ENCODE measurements around the gene PHKB. TPM values are rescaled to one million over a fixed set of nuclear protein-coding genes. Genes with fewer than 3 reads are reported as not detected.

Gene PHKB
- polyA plus RNA-seq, 6 donors from 2014 or later, result 47.0 to 67.9 (median 56.1) TPM

- ATAC-seq (ENCODE audit: low read depth in 2 of 2), result no peak
- peaks cover 0 to 6% (median 5%) of the 10 kb centered on the region in 7 donors for H3K9me3 Mint-ChIP-seq
- DNase-seq, result no peak
- no peak overlapping the region for H3K27ac Mint-ChIP-seq
- peaks cover 2 to 16% (median 9%) of the 10 kb centered on the region in 3 donors for H3K4me1 Mint-ChIP-seq
- no peaks in the 10 kb centered on the region for H3K27me3 Mint-ChIP-seq
- H3K36me3 Mint-ChIP-seq, result peaks cover 36 to 38% of the 10 kb centered on the region in 2 donors
- H3K4me3 Mint-ChIP-seq, result no peak overlapping the region
These were observed 166.6 kb downstream of the PHKB start for GRCh38 chr16:47627721-47628120.

- DNase-seq, result no peak
- no peak overlapping the region for H3K4me3 Mint-ChIP-seq
- peaks cover 0 to 6% (median 5%) of the 10 kb centered on the region in 7 donors for H3K9me3 Mint-ChIP-seq
These were observed 170.0 kb downstream of the PHKB start for GRCh38 chr16:47631131-47631530.

GRCh38 chr16:47634126-47634525 is 173.0 kb downstream of the PHKB start:
- Mint-ChIP-seq H3K4me3 (no peak overlapping the region), H3K27ac (no peak overlapping the region), H3K4me1 (peaks cover 0 to 8% (median 4%) of the 10 kb centered on the region in 3 donors), H3K9me3 (peaks cover 0 to 6% (median 4%) of the 10 kb centered on the region in 7 donors), H3K27me3 (no peaks in the 10 kb centered on the region), H3K36me3 (peaks cover 42 to 45% of the 10 kb centered on the region in 2 donors)
- ATAC-seq (ENCODE audit: low read depth in 2 of 2), result no peak
- no peak for DNase-seq

More at GRCh38 chr16:47631131-47631530, 170.0 kb downstream of the PHKB start:
- Mint-ChIP-seq H3K4me1 (peaks cover 0 to 12% (median 4%) of the 10 kb centered on the region in 3 donors), H3K27me3 (no peaks in the 10 kb centered on the region), H3K27ac (peak overlapping the region in 1 of 6 donors; percentile 27), H3K36me3 (peaks cover 39 to 46% of the 10 kb centered on the region in 2 donors)
- ATAC-seq (ENCODE audit: low read depth in 2 of 2), result no peak

GRCh38 chr16:47634727-47635126 is 173.6 kb downstream of the PHKB start:
- Mint-ChIP-seq H3K36me3 (peaks cover 42 to 45% of the 10 kb centered on the region in 2 donors), H3K27me3 (no peaks in the 10 kb centered on the region), H3K9me3 (peaks cover 0 to 6% (median 4%) of the 10 kb centered on the region in 7 donors), H3K4me1 (peaks cover 0 to 8% (median 4%) of the 10 kb centered on the region in 3 donors), H3K27ac (peak overlapping the region in 2 of 6 donors; percentile 69), H3K4me3 (no peak overlapping the region)
- no peak for ATAC-seq (ENCODE audit: low read depth in 2 of 2)
- no peak for DNase-seq

GRCh38 chr16:47636501-47637099 is 175.5 kb downstream of the PHKB start:
- DNase-seq, result no peak
- Mint-ChIP-seq H3K4me3 (no peak overlapping the region), H3K9me3 (peaks cover 0 to 2% (median 0%) of the 10 kb centered on the region in 7 donors), H3K36me3 (peaks cover 32 to 37% of the 10 kb centered on the region in 2 donors), H3K27ac (peak overlapping the region in 1 of 6 donors; percentile 60), H3K27me3 (no peaks in the 10 kb centered on the region), H3K4me1 (peaks cover 0 to 4% (median 3%) of the 10 kb centered on the region in 3 donors)
- ATAC-seq (ENCODE audit: low read depth in 2 of 2), result no peak

GRCh38 chr16:47638175-47638574 is 177.0 kb downstream of the PHKB start:
- Mint-ChIP-seq H3K4me3 (no peak overlapping the region), H3K27me3 (no peaks in the 10 kb centered on the region), H3K27ac (peak overlapping the region in 1 of 6 donors; percentile 80), H3K4me1 (peaks cover 0 to 4% (median 0%) of the 10 kb centered on the region in 3 donors), H3K36me3 (peaks cover 34 to 44% of the 10 kb centered on the region in 2 donors), H3K9me3 (no peaks in the 10 kb centered on the region)
- DNase-seq, result no peak
- ATAC-seq (ENCODE audit: low read depth in 2 of 2), result no peak

- Mint-ChIP-seq H3K4me1 (no peaks in the 10 kb centered on the region), H3K27me3 (no peaks in the 10 kb centered on the region), H3K36me3 (peaks cover 16 to 44% of the 10 kb centered on the region in 2 donors), H3K27ac (no peak overlapping the region), H3K4me3 (peak overlapping the region in 1 of 8 donors; percentile 22), H3K9me3 (peaks cover 0 to 4% (median 0%) of the 10 kb centered on the region in 7 donors)
- DNase-seq, result no peak
- no peak for ATAC-seq (ENCODE audit: low read depth in 2 of 2)
These were observed 179.5 kb downstream of the PHKB start for GRCh38 chr16:47640661-47641060.

- Mint-ChIP-seq H3K27me3 (no peaks in the 10 kb centered on the region), H3K9me3 (peaks cover 0 to 4% (median 0%) of the 10 kb centered on the region in 7 donors), H3K36me3 (peaks cover 7 to 33% of the 10 kb centered on the region in 2 donors), H3K4me3 (no peak overlapping the region), H3K4me1 (no peaks in the 10 kb centered on the region), H3K27ac (peak overlapping the region in 4 of 6 donors; percentile 57 to 78 (median 66))
- no peak for DNase-seq
- no peak for ATAC-seq (ENCODE audit: low read depth in 2 of 2)
These were observed 182.3 kb downstream of the PHKB start for GRCh38 chr16:47643323-47644000.

GRCh38 chr16:47644166-47644565 is 183.0 kb downstream of the PHKB start:
- ATAC-seq (ENCODE audit: low read depth in 2 of 2) (no peak), DNase-seq (no peak)
- Mint-ChIP-seq H3K27me3 (no peaks in the 10 kb centered on the region), H3K4me3 (no peak overlapping the region), H3K4me1 (no peaks in the 10 kb centered on the region), H3K9me3 (peaks cover 0 to 4% (median 0%) of the 10 kb centered on the region in 7 donors), H3K36me3 (peaks cover 7 to 34% of the 10 kb centered on the region in 2 donors), H3K27ac (no peak overlapping the region)

GRCh38 chr16:47644661-47645060 is 183.5 kb downstream of the PHKB start:
- no peaks in the 10 kb centered on the region for H3K4me1 Mint-ChIP-seq
- H3K36me3 Mint-ChIP-seq, result peaks cover 10 to 39% of the 10 kb centered on the region in 2 donors

GRCh38 chr16:47646914-47647313 is 185.8 kb downstream of the PHKB start:
- ATAC-seq (ENCODE audit: low read depth in 2 of 2) (no peak), DNase-seq (no peak)
- peaks cover 0 to 4% (median 0%) of the 10 kb centered on the region in 7 donors for H3K9me3 Mint-ChIP-seq
- no peaks in the 10 kb centered on the region for H3K4me1 Mint-ChIP-seq
- no peak overlapping the region for H3K4me3 Mint-ChIP-seq
- H3K36me3 Mint-ChIP-seq, result peaks cover 32 to 59% of the 10 kb centered on the region in 2 donors
- H3K27me3 Mint-ChIP-seq, result no peaks in the 10 kb centered on the region
- no peak overlapping the region for H3K27ac Mint-ChIP-seq

More at GRCh38 chr16:47644661-47645060, 183.5 kb downstream of the PHKB start:
- peaks cover 0 to 4% (median 0%) of the 10 kb centered on the region in 7 donors for H3K9me3 Mint-ChIP-seq
- DNase-seq (no peak), ATAC-seq (ENCODE audit: low read depth in 2 of 2) (no peak)
- H3K27me3 Mint-ChIP-seq, result no peaks in the 10 kb centered on the region
- no peak overlapping the region for H3K27ac Mint-ChIP-seq
- no peak overlapping the region for H3K4me3 Mint-ChIP-seq

- Mint-ChIP-seq H3K27me3 (no peaks in the 10 kb centered on the region), H3K9me3 (peaks cover 0 to 7% (median 3%) of the 10 kb centered on the region in 7 donors), H3K4me3 (no peak overlapping the region), H3K4me1 (peaks cover 0 to 3% (median 0%) of the 10 kb centered on the region in 3 donors), H3K27ac (peak overlapping the region in 2 of 6 donors; percentile 77 to 84), H3K36me3 (peaks cover 38 to 57% of the 10 kb centered on the region in 2 donors)
- DNase-seq (no peak), ATAC-seq (ENCODE audit: low read depth in 2 of 2) (no peak)
These were observed 195.9 kb downstream of the PHKB start for GRCh38 chr16:47657032-47657431.

GRCh38 chr16:47657977-47658376 is 196.8 kb downstream of the PHKB start:
- ATAC-seq (ENCODE audit: low read depth in 2 of 2), result no peak
- Mint-ChIP-seq H3K4me1 (peaks cover 0 to 3% (median 0%) of the 10 kb centered on the region in 3 donors), H3K36me3 (peaks cover 38 to 55% of the 10 kb centered on the region in 2 donors), H3K9me3 (peaks cover 0 to 7% (median 3%) of the 10 kb centered on the region in 7 donors), H3K4me3 (no peak overlapping the region), H3K27ac (peak overlapping the region in 2 of 6 donors; percentile 11 to 59), H3K27me3 (no peaks in the 10 kb centered on the region)
- no peak for DNase-seq

Measured in naive B cell (primary cell).